Neural progenitor cell (in vitro differentiated cells): Measurements from ENCODE around the gene HS2ST1. TPM values are rescaled to one million over a fixed set of nuclear protein-coding genes. Genes with fewer than 3 reads are reported as not detected.
A peak's percentile ranks its signal among the peaks of the same experiment; 100 is the strongest.

ENCODE experiments used
- DNase-seq: peaks from one replicate; pipeline ENCODE4 v3.0.0-alpha.2; 2016; ENCODE audit warnings: low spot score
- H2AFZ ChIP-seq: fragments of 200-600 bp; sonication (generic); replicated peaks from 2 replicates; pipeline ENCODE4 v1.6.1; 2016; ENCODE audit warnings: antibody characterized with exemption
- H3F3A ChIP-seq: fragments of 200-600 bp; sonication (generic); 2 replicates; pipeline ENCODE4 v1.6.1; 2016; ENCODE audit warnings: antibody characterized with exemption, low read depth
- H3K27ac ChIP-seq: fragments of 200-600 bp; sonication (generic); 2 replicates; pipeline ENCODE4 v1.5.1; 2016; ENCODE audit warnings: mild to moderate bottlenecking
- H3K27me3 ChIP-seq: fragments of 200-600 bp; sonication (generic); 2 replicates; pipeline ENCODE4 v1.6.1; 2016; ENCODE audit warnings: mild to moderate bottlenecking, moderate library complexity
- H3K36me3 ChIP-seq: fragments of 200-600 bp; sonication (generic); 2 replicates; pipeline ENCODE4 v1.5.1; 2016
- H3K4me1 ChIP-seq: fragments of 200-600 bp; sonication (generic); 2 replicates; pipeline ENCODE4 v1.6.1; 2016; ENCODE audit warnings: mixed run types
- H3K4me2 ChIP-seq: fragments of 200-600 bp; sonication (generic); 2 replicates; pipeline ENCODE4 v1.6.1; 2016
- H3K4me3 ChIP-seq: fragments of 200-600 bp; sonication (generic); 2 replicates; pipeline ENCODE4 v1.5.1; 2016
- H3K79me2 ChIP-seq: fragments of 200-600 bp; sonication (generic); 2 replicates; pipeline ENCODE4 v1.6.1; 2016; ENCODE audit warnings: low read depth
- H3K9ac ChIP-seq: fragments of 200-600 bp; sonication (generic); 2 replicates; pipeline ENCODE4 v1.6.1; 2016
- H3K9me3 ChIP-seq: fragments of 200-600 bp; sonication (generic); 2 replicates; pipeline ENCODE4 v1.5.1; 2016; ENCODE audit warnings: low read depth
- H4K20me1 ChIP-seq: fragments of 200-600 bp; sonication (generic); 2 replicates; pipeline ENCODE4 v1.6.1; 2016; ENCODE audit warnings: low read depth
- H3K27ac Mint-ChIP-seq: 3 replicates; pipeline ENCODE4 v1.8.0; 2021; ENCODE audit warnings: mixed read lengths
- H3K27me3 Mint-ChIP-seq: 2 replicates; pipeline ENCODE4 v1.8.0; 2022; ENCODE audit warnings: low read depth, mild to moderate bottlenecking, inconsistent platforms, moderate library complexity, mixed read lengths; ENCODE audit not compliant: insufficient read depth
- H3K36me3 Mint-ChIP-seq: 3 replicates; pipeline ENCODE4 v1.8.0; 2021; ENCODE audit warnings: mixed read lengths
- H3K4me1 Mint-ChIP-seq: 3 replicates; pipeline ENCODE4 v1.8.0; 2021; ENCODE audit warnings: mixed read lengths
- H3K4me3 Mint-ChIP-seq: 3 replicates; pipeline ENCODE4 v1.8.0; 2021; ENCODE audit warnings: mild to moderate bottlenecking, moderate library complexity, mixed read lengths
- H3K9me3 Mint-ChIP-seq: 3 replicates; pipeline ENCODE4 v1.8.0; 2020; ENCODE audit warnings: mixed read lengths
- EZH2 ChIP-seq: fragments of 200-600 bp; sonication (generic); IDR thresholded peaks from 2 replicates; pipeline ENCODE4 v1.6.1; 2017; ENCODE audit warnings: antibody characterized with exemption, mild to moderate bottlenecking, moderate library complexity
- EZH2phosphoT487 ChIP-seq: fragments of 200-600 bp; sonication (generic); IDR thresholded peaks from 2 replicates; pipeline ENCODE4 v1.6.1; 2017; ENCODE audit warnings: antibody characterized with exemption
- total RNA-seq: library from RNA; depleted of rRNA; stranded (reverse); fragments of >200 nt; gene quantifications from 2 replicates; pipeline ENCODE4 v1.2.3, GENCODE V29; 2015; ENCODE audit warnings: low replicate concordance
- TF ChIP-seq, protein P1 (sequence below): fragments of 200-600 bp; sonication (generic); IDR thresholded peaks from 2 replicates; pipeline ENCODE4 v1.5.1; 2017; ENCODE audit warnings: antibody characterized with exemption, mild to moderate bottlenecking

Gene HS2ST1
- total RNA-seq, 1 donor from 2014 or later = 33.2 TPM

DNA sequence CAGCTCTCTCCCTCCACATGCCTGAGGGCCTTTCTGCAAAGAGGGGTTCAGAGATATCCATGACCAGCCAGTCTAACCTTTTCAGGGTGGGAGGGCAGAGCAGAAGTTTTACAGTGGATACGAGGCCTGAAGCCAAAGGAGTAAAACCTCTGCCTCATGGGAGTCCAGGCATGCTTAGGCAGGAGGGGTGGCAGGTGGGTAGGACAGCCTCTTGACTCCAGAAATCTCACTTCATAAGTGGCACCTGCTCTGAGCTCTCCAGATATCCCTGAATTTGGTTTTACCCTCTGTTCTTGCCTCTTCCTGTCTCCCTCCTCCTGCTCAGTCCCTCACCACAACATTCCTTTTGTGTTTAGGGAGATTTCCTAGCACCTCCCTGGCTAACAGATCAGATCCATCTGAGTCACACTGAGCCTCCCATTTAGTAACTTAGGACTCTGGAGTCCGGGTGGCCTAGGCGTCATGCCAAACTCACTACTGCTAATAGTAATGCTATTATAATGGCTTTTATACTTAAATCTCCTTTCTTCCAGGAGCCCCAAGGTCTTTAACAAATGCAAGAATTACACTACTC is 201.0 kb downstream of the HS2ST1 start:
- Histone ChIP-seq H3K9me3 (no peaks in the 10 kb centered on the region), H2AFZ (no peak overlapping the region), H3K27ac (no peak overlapping the region), H3K27me3 (no peaks in the 10 kb centered on the region), H3K4me1 (no peaks in the 10 kb centered on the region), H3K79me2 (no peaks in the 10 kb centered on the region), H3K36me3 (no peaks in the 10 kb centered on the region), H3K4me2 (no peak overlapping the region), H3F3A (no peaks in the 10 kb centered on the region), H4K20me1 (no peaks in the 10 kb centered on the region), H3K9ac (no peak overlapping the region), H3K4me3 (no peak overlapping the region)
- Mint-ChIP-seq H3K27me3 (peaks cover 2% of the 10 kb centered on the region), H3K4me1 (peaks cover 15% of the 10 kb centered on the region), H3K27ac (peak overlapping the region; percentile 33), H3K4me3 (no peak overlapping the region), H3K9me3 (no peaks in the 10 kb centered on the region), H3K36me3 (no peaks in the 10 kb centered on the region)
- no peak for TF ChIP-seq EZH2
- TF ChIP-seq, protein P1, sequence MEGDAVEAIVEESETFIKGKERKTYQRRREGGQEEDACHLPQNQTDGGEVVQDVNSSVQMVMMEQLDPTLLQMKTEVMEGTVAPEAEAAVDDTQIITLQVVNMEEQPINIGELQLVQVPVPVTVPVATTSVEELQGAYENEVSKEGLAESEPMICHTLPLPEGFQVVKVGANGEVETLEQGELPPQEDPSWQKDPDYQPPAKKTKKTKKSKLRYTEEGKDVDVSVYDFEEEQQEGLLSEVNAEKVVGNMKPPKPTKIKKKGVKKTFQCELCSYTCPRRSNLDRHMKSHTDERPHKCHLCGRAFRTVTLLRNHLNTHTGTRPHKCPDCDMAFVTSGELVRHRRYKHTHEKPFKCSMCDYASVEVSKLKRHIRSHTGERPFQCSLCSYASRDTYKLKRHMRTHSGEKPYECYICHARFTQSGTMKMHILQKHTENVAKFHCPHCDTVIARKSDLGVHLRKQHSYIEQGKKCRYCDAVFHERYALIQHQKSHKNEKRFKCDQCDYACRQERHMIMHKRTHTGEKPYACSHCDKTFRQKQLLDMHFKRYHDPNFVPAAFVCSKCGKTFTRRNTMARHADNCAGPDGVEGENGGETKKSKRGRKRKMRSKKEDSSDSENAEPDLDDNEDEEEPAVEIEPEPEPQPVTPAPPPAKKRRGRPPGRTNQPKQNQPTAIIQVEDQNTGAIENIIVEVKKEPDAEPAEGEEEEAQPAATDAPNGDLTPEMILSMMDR = no peak
- no peak for DNase-seq

DNA sequence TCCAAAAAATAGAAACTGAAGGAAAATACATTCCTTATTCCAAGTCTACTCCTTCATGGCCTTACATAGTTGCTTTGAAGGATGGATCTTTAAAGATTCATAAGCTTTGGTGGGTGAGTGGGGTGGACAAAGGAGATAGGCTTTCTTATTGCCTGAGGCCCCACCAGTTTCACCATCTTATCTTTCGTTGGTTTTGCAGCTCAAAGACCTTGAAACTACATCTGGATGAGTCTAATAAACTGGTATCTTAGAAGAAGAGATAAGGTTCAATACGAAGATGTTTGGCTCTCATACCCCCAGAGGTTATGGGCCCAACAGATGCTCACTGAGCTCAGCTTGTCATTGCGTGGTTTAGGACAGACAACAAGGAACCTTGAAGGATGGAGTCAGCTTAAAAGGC is 201.5 kb downstream of the HS2ST1 start:
- H3F3A ChIP-seq = no peaks in the 10 kb centered on the region
- no peaks in the 10 kb centered on the region for H3K27me3 ChIP-seq
- Mint-ChIP-seq H3K4me3 (no peak overlapping the region), H3K27ac (no peak overlapping the region), H3K27me3 (peaks cover 2% of the 10 kb centered on the region), H3K4me1 (peaks cover 15% of the 10 kb centered on the region), H3K36me3 (no peaks in the 10 kb centered on the region), H3K9me3 (no peaks in the 10 kb centered on the region)
- no peak for DNase-seq
- H4K20me1 ChIP-seq = no peaks in the 10 kb centered on the region
- H3K79me2 ChIP-seq = no peaks in the 10 kb centered on the region
- no peak overlapping the region for H3K9ac ChIP-seq
- H3K4me1 ChIP-seq = no peaks in the 10 kb centered on the region
- no peaks in the 10 kb centered on the region for H3K36me3 ChIP-seq
- no peak overlapping the region for H3K4me2 ChIP-seq
- no peak overlapping the region for H3K4me3 ChIP-seq
- H3K9me3 ChIP-seq = no peaks in the 10 kb centered on the region
- TF ChIP-seq EZH2 = no peak
- TF ChIP-seq EZH2phosphoT487 = no peak
- TF ChIP-seq, protein P1 = no peak
- H2AFZ ChIP-seq = no peak overlapping the region
- H3K27ac ChIP-seq = no peak overlapping the region

DNA sequence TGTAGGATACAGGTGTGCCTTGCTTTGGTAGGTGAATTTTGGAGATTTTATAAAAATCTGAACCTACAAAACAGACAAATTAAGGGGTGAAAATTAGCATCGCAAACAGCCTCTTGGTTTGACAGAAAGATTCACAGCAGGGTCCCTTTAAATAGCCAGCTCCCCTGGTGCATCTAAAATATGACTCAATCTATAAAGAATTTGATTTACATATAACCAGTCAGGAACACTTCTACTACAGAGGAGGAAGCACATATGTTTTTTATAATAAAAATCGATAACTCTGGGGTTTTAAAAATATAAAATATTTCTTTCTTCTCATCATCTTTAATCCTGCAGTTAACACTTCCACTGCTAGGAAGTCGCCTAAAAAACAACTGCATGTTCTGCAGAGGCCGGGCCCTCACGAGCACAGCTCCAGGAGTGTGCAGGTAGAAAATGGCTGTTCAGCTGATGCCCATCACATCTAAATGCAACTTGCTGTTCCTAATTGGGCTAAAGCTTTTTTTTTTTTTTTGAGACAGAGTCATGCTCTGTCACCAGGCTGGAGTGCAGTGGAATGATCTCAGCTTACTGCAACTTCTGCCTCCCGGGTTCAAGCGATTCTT is 203.4 kb downstream of the HS2ST1 start:
- TF ChIP-seq EZH2 (no peak), EZH2phosphoT487 (no peak)
- TF ChIP-seq, protein P1 = no peak
- no peak overlapping the region for H2AFZ ChIP-seq

More for the DNA sequence above, 203.4 kb downstream of the HS2ST1 start:
- Mint-ChIP-seq H3K4me3 (no peak overlapping the region), H3K36me3 (no peaks in the 10 kb centered on the region), H3K9me3 (no peaks in the 10 kb centered on the region), H3K27ac (no peak overlapping the region), H3K27me3 (peaks cover 2% of the 10 kb centered on the region), H3K4me1 (peaks cover 9% of the 10 kb centered on the region)
- Histone ChIP-seq H3K4me2 (no peak overlapping the region), H3K27ac (no peak overlapping the region), H4K20me1 (no peaks in the 10 kb centered on the region), H3F3A (no peaks in the 10 kb centered on the region), H3K27me3 (no peaks in the 10 kb centered on the region), H3K9me3 (no peaks in the 10 kb centered on the region), H3K36me3 (no peaks in the 10 kb centered on the region), H3K4me3 (no peak overlapping the region), H3K79me2 (no peaks in the 10 kb centered on the region), H3K4me1 (no peaks in the 10 kb centered on the region), H3K9ac (no peak overlapping the region)
- no peak for DNase-seq
